ENCODE data around the gene KLF6.

GRCh38 chr10:3765146-3765545, 19.9 kb downstream of the KLF6 start:
- no peak for TF ChIP-seq CTCF (IDR thresholded peaks at IDR 0.05)
- no peak for TF ChIP-seq POLR2A (IDR thresholded peaks at IDR 0.05)

Data from Peyer's patch (tissue), 4 donors.